Neural progenitor cell (in vitro differentiated cells): ENCODE results near the gene CD46. TPM values are rescaled to one million over a fixed set of nuclear protein-coding genes. Genes with fewer than 3 reads are reported as not detected.

Experiments
- DNase-seq: peaks from one replicate; pipeline ENCODE4 v3.0.0-alpha.2; 2016; ENCODE audit warnings: low spot score
- H2AFZ ChIP-seq: fragments of 200-600 bp; sonication (generic); replicated peaks from 2 replicates; pipeline ENCODE4 v1.6.1; 2016; ENCODE audit warnings: antibody characterized with exemption
- H3F3A ChIP-seq: fragments of 200-600 bp; sonication (generic); 2 replicates; pipeline ENCODE4 v1.6.1; 2016; ENCODE audit warnings: antibody characterized with exemption, low read depth
- H3K27ac ChIP-seq: fragments of 200-600 bp; sonication (generic); 2 replicates; pipeline ENCODE4 v1.5.1; 2016; ENCODE audit warnings: mild to moderate bottlenecking
- H3K27me3 ChIP-seq: fragments of 200-600 bp; sonication (generic); 2 replicates; pipeline ENCODE4 v1.6.1; 2016; ENCODE audit warnings: mild to moderate bottlenecking, moderate library complexity
- H3K36me3 ChIP-seq: fragments of 200-600 bp; sonication (generic); 2 replicates; pipeline ENCODE4 v1.5.1; 2016
- H3K4me1 ChIP-seq: fragments of 200-600 bp; sonication (generic); 2 replicates; pipeline ENCODE4 v1.6.1; 2016; ENCODE audit warnings: mixed run types
- H3K4me2 ChIP-seq: fragments of 200-600 bp; sonication (generic); 2 replicates; pipeline ENCODE4 v1.6.1; 2016
- H3K4me3 ChIP-seq: fragments of 200-600 bp; sonication (generic); 2 replicates; pipeline ENCODE4 v1.5.1; 2016
- H3K79me2 ChIP-seq: fragments of 200-600 bp; sonication (generic); 2 replicates; pipeline ENCODE4 v1.6.1; 2016; ENCODE audit warnings: low read depth
- H3K9ac ChIP-seq: fragments of 200-600 bp; sonication (generic); 2 replicates; pipeline ENCODE4 v1.6.1; 2016
- H3K9me3 ChIP-seq: fragments of 200-600 bp; sonication (generic); 2 replicates; pipeline ENCODE4 v1.5.1; 2016; ENCODE audit warnings: low read depth
- H4K20me1 ChIP-seq: fragments of 200-600 bp; sonication (generic); 2 replicates; pipeline ENCODE4 v1.6.1; 2016; ENCODE audit warnings: low read depth
- H3K27ac Mint-ChIP-seq: 3 replicates; pipeline ENCODE4 v1.8.0; 2021; ENCODE audit warnings: mixed read lengths
- H3K27me3 Mint-ChIP-seq: 2 replicates; pipeline ENCODE4 v1.8.0; 2022; ENCODE audit warnings: low read depth, mild to moderate bottlenecking, inconsistent platforms, moderate library complexity, mixed read lengths; ENCODE audit not compliant: insufficient read depth
- H3K36me3 Mint-ChIP-seq: 3 replicates; pipeline ENCODE4 v1.8.0; 2021; ENCODE audit warnings: mixed read lengths
- H3K4me1 Mint-ChIP-seq: 3 replicates; pipeline ENCODE4 v1.8.0; 2021; ENCODE audit warnings: mixed read lengths
- H3K4me3 Mint-ChIP-seq: 3 replicates; pipeline ENCODE4 v1.8.0; 2021; ENCODE audit warnings: mild to moderate bottlenecking, moderate library complexity, mixed read lengths
- H3K9me3 Mint-ChIP-seq: 3 replicates; pipeline ENCODE4 v1.8.0; 2020; ENCODE audit warnings: mixed read lengths
- EZH2 ChIP-seq: fragments of 200-600 bp; sonication (generic); IDR thresholded peaks from 2 replicates; pipeline ENCODE4 v1.6.1; 2017; ENCODE audit warnings: antibody characterized with exemption, mild to moderate bottlenecking, moderate library complexity
- EZH2phosphoT487 ChIP-seq: fragments of 200-600 bp; sonication (generic); IDR thresholded peaks from 2 replicates; pipeline ENCODE4 v1.6.1; 2017; ENCODE audit warnings: antibody characterized with exemption
- total RNA-seq: library from RNA; depleted of rRNA; stranded (reverse); fragments of >200 nt; gene quantifications from 2 replicates; pipeline ENCODE4 v1.2.3, GENCODE V29; 2015; ENCODE audit warnings: low replicate concordance
- TF ChIP-seq, protein P1 (sequence below): fragments of 200-600 bp; sonication (generic); IDR thresholded peaks from 2 replicates; pipeline ENCODE4 v1.5.1; 2017; ENCODE audit warnings: antibody characterized with exemption, mild to moderate bottlenecking

CD46 gene
- total RNA-seq, 1 donor from 2014 or later = 186 TPM

DNA sequence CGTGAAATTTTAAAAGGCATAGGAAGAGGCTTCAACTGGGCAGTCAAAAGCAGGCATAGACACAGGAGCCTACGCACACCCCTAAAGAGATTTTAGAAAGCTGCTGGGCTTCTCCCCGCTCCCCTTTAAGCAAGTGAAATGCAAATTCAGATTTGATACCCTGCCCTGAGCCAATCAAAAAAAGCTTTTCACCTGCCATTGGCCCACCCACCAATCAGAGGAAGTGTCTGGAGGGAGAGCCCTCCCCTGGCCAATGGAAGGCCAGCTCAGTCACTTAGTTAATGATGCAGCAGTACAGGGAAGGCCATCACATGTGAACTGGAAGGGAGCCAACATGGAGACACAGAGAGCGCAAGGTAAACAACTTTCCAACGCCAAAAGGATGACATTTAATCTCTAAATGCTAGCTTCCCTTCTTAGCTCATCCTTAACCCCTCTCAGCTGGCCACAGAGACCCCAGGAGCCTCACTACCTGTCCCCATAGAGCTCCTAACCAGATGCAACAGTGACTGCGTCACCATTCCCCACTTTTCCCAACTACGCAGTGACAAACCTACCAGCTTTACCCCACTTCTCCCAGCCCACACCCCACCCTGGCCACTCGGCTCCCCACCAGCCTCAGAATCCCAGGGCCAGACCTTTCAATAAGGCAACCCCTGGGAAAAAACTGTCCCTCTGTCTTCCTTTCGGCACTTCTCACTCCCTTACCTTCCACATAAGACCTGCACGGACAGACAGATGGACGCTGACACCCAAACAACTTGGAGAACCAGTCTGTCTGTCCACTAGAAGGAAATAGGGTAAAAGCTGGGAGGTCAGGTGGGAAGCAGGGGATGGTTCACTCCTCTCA, 71.0 kb downstream of the CD46 start:
- H3K4me2 ChIP-seq = no peak overlapping the region
- H3K79me2 ChIP-seq = no peaks in the 10 kb centered on the region
- no peaks in the 10 kb centered on the region for H3K36me3 ChIP-seq
- peak; percentile 42 for DNase-seq
- H3K4me3 ChIP-seq = no peak overlapping the region
- peaks cover 8% of the 10 kb centered on the region for H3K27me3 Mint-ChIP-seq
- no peaks in the 10 kb centered on the region for H4K20me1 ChIP-seq
- no peak overlapping the region for H2AFZ ChIP-seq
- H3K27ac Mint-ChIP-seq = no peak overlapping the region
- H3K4me1 Mint-ChIP-seq = peaks cover 30% of the 10 kb centered on the region
- peaks cover 2% of the 10 kb centered on the region for H3K9me3 Mint-ChIP-seq
- peaks cover 1% of the 10 kb centered on the region for H3K36me3 Mint-ChIP-seq
- H3K27me3 ChIP-seq = no peaks in the 10 kb centered on the region
- no peak overlapping the region for H3K27ac ChIP-seq
- no peak overlapping the region for H3K4me3 Mint-ChIP-seq
- TF ChIP-seq, protein P1, sequence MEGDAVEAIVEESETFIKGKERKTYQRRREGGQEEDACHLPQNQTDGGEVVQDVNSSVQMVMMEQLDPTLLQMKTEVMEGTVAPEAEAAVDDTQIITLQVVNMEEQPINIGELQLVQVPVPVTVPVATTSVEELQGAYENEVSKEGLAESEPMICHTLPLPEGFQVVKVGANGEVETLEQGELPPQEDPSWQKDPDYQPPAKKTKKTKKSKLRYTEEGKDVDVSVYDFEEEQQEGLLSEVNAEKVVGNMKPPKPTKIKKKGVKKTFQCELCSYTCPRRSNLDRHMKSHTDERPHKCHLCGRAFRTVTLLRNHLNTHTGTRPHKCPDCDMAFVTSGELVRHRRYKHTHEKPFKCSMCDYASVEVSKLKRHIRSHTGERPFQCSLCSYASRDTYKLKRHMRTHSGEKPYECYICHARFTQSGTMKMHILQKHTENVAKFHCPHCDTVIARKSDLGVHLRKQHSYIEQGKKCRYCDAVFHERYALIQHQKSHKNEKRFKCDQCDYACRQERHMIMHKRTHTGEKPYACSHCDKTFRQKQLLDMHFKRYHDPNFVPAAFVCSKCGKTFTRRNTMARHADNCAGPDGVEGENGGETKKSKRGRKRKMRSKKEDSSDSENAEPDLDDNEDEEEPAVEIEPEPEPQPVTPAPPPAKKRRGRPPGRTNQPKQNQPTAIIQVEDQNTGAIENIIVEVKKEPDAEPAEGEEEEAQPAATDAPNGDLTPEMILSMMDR = no peak
- TF ChIP-seq EZH2 = no peak
- H3K9ac ChIP-seq = no peak overlapping the region
- no peaks in the 10 kb centered on the region for H3K9me3 ChIP-seq
- H3F3A ChIP-seq = no peaks in the 10 kb centered on the region
- H3K4me1 ChIP-seq = no peaks in the 10 kb centered on the region

DNA sequence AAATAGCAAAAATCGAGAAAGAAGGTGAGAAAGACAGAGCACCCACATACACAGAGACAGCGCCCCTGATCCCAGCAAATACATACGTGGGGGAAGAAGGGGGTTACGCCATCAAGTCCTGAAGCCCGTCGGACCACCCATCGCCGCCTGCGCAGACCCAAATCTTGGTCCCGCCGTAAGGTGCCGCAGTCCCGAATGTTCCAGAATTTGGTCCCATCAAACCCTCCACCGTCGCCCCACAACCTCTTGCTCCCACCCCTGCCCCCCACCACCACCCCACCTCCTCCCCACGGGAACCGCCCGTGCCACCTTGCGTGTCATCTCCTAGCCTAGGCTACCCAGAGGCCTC, 71.7 kb downstream of the CD46 start:
- Histone ChIP-seq H3K4me3 (no peak overlapping the region), H3K36me3 (no peaks in the 10 kb centered on the region), H3K27me3 (no peaks in the 10 kb centered on the region), H4K20me1 (no peaks in the 10 kb centered on the region), H3K4me2 (no peak overlapping the region), H3K4me1 (no peaks in the 10 kb centered on the region), H3K79me2 (no peaks in the 10 kb centered on the region), H3F3A (no peaks in the 10 kb centered on the region), H2AFZ (no peak overlapping the region), H3K9me3 (no peaks in the 10 kb centered on the region), H3K9ac (no peak overlapping the region), H3K27ac (no peak overlapping the region)
- TF ChIP-seq, protein P1 = no peak
- TF ChIP-seq EZH2 = no peak
- no peak for TF ChIP-seq EZH2phosphoT487
- no peak for DNase-seq
- H3K4me1 Mint-ChIP-seq = peaks cover 30% of the 10 kb centered on the region
- peaks cover 2% of the 10 kb centered on the region for H3K9me3 Mint-ChIP-seq
- H3K36me3 Mint-ChIP-seq = no peaks in the 10 kb centered on the region
- H3K27ac Mint-ChIP-seq = no peak overlapping the region
- H3K27me3 Mint-ChIP-seq = peaks cover 6% of the 10 kb centered on the region
- H3K4me3 Mint-ChIP-seq = no peak overlapping the region

DNA sequence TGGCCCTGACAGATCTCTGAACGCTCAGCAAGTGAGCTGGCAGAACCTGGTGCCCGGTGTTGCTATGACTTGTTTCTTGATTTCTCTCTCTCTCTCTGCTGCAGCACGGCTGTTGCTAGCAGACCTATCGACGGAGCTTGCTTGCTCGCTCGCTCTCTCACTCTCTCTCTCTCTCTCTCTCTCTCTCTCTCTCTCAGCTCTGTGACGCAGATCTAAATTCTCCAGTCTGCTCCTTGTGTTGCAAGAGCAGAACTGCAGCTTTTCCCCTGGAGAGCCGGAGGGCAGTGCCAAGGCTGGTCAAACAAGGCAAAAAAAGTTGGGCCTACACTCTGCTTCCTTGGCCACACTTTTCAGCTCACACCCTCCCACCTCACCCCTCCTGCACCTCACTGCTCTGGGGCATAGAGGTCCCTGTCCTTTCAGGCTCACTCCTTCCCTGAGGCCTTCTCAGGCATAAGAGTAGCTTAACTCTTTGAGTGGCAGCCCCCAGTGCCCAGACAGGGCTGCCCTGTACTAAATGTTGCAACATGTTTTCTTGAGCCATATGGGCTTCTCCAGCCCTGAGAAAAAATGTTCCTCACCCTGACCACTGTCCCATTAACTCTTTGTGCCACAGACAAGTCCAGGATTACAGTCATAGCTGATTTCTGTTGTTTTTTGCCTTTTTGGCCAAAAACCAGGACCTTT, 72.2 kb downstream of the CD46 start:
- Histone ChIP-seq H3K9ac (no peak overlapping the region), H3K79me2 (no peaks in the 10 kb centered on the region), H3K27me3 (no peaks in the 10 kb centered on the region), H3K36me3 (no peaks in the 10 kb centered on the region), H3K4me2 (no peak overlapping the region), H3K27ac (no peak overlapping the region), H3F3A (no peaks in the 10 kb centered on the region), H4K20me1 (no peaks in the 10 kb centered on the region), H3K9me3 (no peaks in the 10 kb centered on the region), H3K4me3 (no peak overlapping the region), H3K4me1 (no peaks in the 10 kb centered on the region), H2AFZ (no peak overlapping the region)
- H3K27ac Mint-ChIP-seq = peak overlapping the region; percentile 52
- no peaks in the 10 kb centered on the region for H3K36me3 Mint-ChIP-seq
- H3K9me3 Mint-ChIP-seq = peaks cover 2% of the 10 kb centered on the region
- H3K27me3 Mint-ChIP-seq = peaks cover 5% of the 10 kb centered on the region
- H3K4me1 Mint-ChIP-seq = peaks cover 30% of the 10 kb centered on the region
- TF ChIP-seq, protein P1 = peak; percentile 57
- TF ChIP-seq EZH2phosphoT487 = no peak
- peak overlapping the region; percentile 20 for H3K4me3 Mint-ChIP-seq
- peak; percentile 78 for DNase-seq
